CD4-positive, CD25-positive, alpha-beta regulatory T cell (primary cell): ENCODE results near the gene N4BP2. TPM values are rescaled to one million over a fixed set of nuclear protein-coding genes. Genes with fewer than 3 reads are reported as not detected.

Experiments
- ATAC-seq, 2 donors: fragments of 150-1000 bp; cut with Tn5 transposase; one replicate each; pipeline ENCODE4 v1.10.0; 2021; ENCODE audit warnings: low read depth in 2 of 2, moderate number of reproducible peaks in 2 of 2, moderate library complexity in 1 of 2
- DNase-seq, 3 donors: peaks; one replicate each; pipeline versions ENCODE4 v3.0.0 to v3.0.0-alpha.2; 2012 to 2022; ENCODE audit warnings: mixed read lengths in 1 of 3
- H3K27ac ChIP-seq: one replicate; pipeline ENCODE4 v1.7.0; 2013; ENCODE audit warnings: mild to moderate bottlenecking, low read length; ENCODE audit not compliant: insufficient read depth, poor library complexity, severe bottlenecking
- H3K27me3 ChIP-seq: one replicate; pipeline ENCODE4 v1.7.0; 2013; ENCODE audit warnings: low read length; ENCODE audit not compliant: control insufficient read depth, insufficient read depth
- H3K36me3 ChIP-seq: one replicate; pipeline ENCODE4 v1.7.0; 2013; ENCODE audit warnings: mild to moderate bottlenecking, low read length, moderate library complexity; ENCODE audit not compliant: control insufficient read depth, insufficient read depth
- H3K4me1 ChIP-seq: 2 replicates; pipeline ENCODE4 v1.7.0; 2013; ENCODE audit warnings: mild to moderate bottlenecking, low read length; ENCODE audit not compliant: insufficient read depth, control insufficient read depth, poor library complexity, severe bottlenecking
- H3K4me3 ChIP-seq: one replicate; pipeline ENCODE4 v1.7.0; 2013; ENCODE audit warnings: low read depth, mild to moderate bottlenecking, low read length, moderate library complexity
- H3K9me3 ChIP-seq, 2 experiments: 1 replicate in 1 of 2; 2 replicates in 1 of 2; pipeline ENCODE4 v1.7.0; 2013; ENCODE audit warnings: low read length in 2 of 2, mild to moderate bottlenecking in 1 of 2, moderate library complexity in 1 of 2; ENCODE audit not compliant: control insufficient read depth in 2 of 2
- H3K27ac Mint-ChIP-seq, 3 donors: one replicate each; pipeline ENCODE4 v1.8.0; 2020 to 2022; ENCODE audit warnings: mild to moderate bottlenecking in 3 of 3, mixed read lengths in 3 of 3, moderate library complexity in 2 of 3
- H3K27me3 Mint-ChIP-seq: one replicate; pipeline ENCODE4 v1.8.0; 2022; ENCODE audit warnings: mild to moderate bottlenecking, mixed read lengths
- H3K36me3 Mint-ChIP-seq: one replicate; pipeline ENCODE4 v1.8.0; 2020; ENCODE audit warnings: mixed read lengths
- H3K4me1 Mint-ChIP-seq, 4 donors: one replicate each; pipeline ENCODE4 v1.8.0; 2020 to 2022; ENCODE audit warnings: mixed read lengths in 4 of 4, mild to moderate bottlenecking in 1 of 4
- H3K4me3 Mint-ChIP-seq, 4 donors: one replicate each; pipeline ENCODE4 v1.8.0; 2020 to 2022; ENCODE audit warnings: mild to moderate bottlenecking in 4 of 4, mixed read lengths in 4 of 4, moderate library complexity in 3 of 4
- H3K9me3 Mint-ChIP-seq, 7 donors: one replicate each; pipeline ENCODE4 v1.8.0; 2020 to 2022; ENCODE audit warnings: mixed read lengths in 7 of 7, mild to moderate bottlenecking in 3 of 7, moderate library complexity in 2 of 7
- polyA plus RNA-seq, 4 donors: library from polyadenylated mRNA; unstranded; fragments of 300-500 nt; fragmentation: Illumina TruSeq; gene quantifications; one replicate each; pipeline ENCODE4 v1.2.3, GENCODE V29; 2021
- total RNA-seq: library from RNA; stranded (reverse); gene quantifications from one replicate; pipeline ENCODE4 v1.2.3, GENCODE V29; 2022

Gene N4BP2
- total and polyA plus RNA-seq, 5 donors from 2014 or later, result 6.3 to 21.4 (median 10.1) TPM

GRCh38 chr4:40205259-40206198 lies 148.9 kb downstream of the N4BP2 start:
- Mint-ChIP-seq H3K9me3 (peaks cover 0 to 3% (median 0%) of the 10 kb centered on the region in 7 donors), H3K4me3 (peak overlapping the region; percentile 97 to 99 (median 98)), H3K36me3 (peaks cover 65% of the 10 kb centered on the region), H3K4me1 (peaks cover 32 to 73% (median 48%) of the 10 kb centered on the region in 4 donors), H3K27me3 (no peaks in the 10 kb centered on the region), H3K27ac (peak overlapping the region; percentile 99 to 100 (median 99))
- Histone ChIP-seq H3K9me3 (no peaks in the 10 kb centered on the region), H3K4me1 (peaks cover 84% of the 10 kb centered on the region), H3K4me3 (peak overlapping the region; percentile 97), H3K27me3 (no peaks in the 10 kb centered on the region), H3K27ac (peak overlapping the region; percentile 100), H3K36me3 (peaks cover 23% of the 10 kb centered on the region)
- DNase-seq (peak in 1 of 3 donors; percentile 73), ATAC-seq (peak; percentile 22 to 28)

DNA sequence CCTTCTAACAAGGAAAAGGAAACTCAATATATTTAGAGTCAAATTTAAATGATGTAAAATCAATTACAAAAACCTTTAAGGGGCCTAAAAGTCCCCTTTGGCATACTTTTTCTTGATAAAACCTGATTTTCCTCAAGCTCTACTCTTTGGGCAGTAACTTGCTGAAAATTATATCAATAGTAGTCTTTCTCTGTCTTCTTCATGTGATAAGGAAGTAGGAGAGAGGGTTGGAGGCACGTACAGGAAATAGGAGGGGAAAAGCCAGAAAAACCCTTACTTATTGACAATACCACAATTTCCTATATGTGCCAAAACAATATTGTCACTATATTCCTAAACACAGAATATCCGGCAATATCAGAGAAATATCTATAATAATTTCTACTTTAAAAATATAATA lies 149.8 kb downstream of the N4BP2 start:
- H3K9me3 Mint-ChIP-seq, result peaks cover 0 to 3% (median 0%) of the 10 kb centered on the region in 7 donors
- H3K4me1 Mint-ChIP-seq, result peaks cover 37 to 78% (median 54%) of the 10 kb centered on the region in 4 donors
- H3K9me3 ChIP-seq, result no peaks in the 10 kb centered on the region
- no peaks in the 10 kb centered on the region for H3K27me3 ChIP-seq
- peaks cover 62% of the 10 kb centered on the region for H3K36me3 Mint-ChIP-seq
- peak overlapping the region; percentile 97 for H3K4me3 ChIP-seq
- H3K36me3 ChIP-seq, result peaks cover 24% of the 10 kb centered on the region
- no peaks in the 10 kb centered on the region for H3K27me3 Mint-ChIP-seq
- DNase-seq, result no peak
- H3K27ac ChIP-seq, result peak overlapping the region; percentile 100
- H3K27ac Mint-ChIP-seq, result peak overlapping the region; percentile 99 to 100 (median 99)
- ATAC-seq, result no peak
- H3K4me1 ChIP-seq, result peaks cover 85% of the 10 kb centered on the region
- H3K4me3 Mint-ChIP-seq, result peak overlapping the region; percentile 97 to 99 (median 98)

Other genes starting within 250 kb of the N4BP2 start
- gene PDS5A, start 78.9 kb upstream of the N4BP2 start, total RNA-seq, result 111 TPM
- 10 to 100 TPM; 25.2 to 35.0 (median 32.2) TPM for gene PDS5A, start 78.9 kb upstream of the N4BP2 start, polyA plus RNA-seq
- gene RHOH, start 140.2 kb downstream of the N4BP2 start, total RNA-seq, result 645 TPM
- gene RHOH, start 140.2 kb downstream of the N4BP2 start, polyA plus RNA-seq, result 100 to 1,000 TPM; 360 to 479 (median 397) TPM